Measurements from ENCODE around the gene B4GALNT4. TPM values are rescaled to one million over a fixed set of nuclear protein-coding genes. Genes with fewer than 3 reads are reported as not detected.

The B4GALNT4 gene
- total and polyA plus RNA-seq, 2 of the 13 experiments (the other 11 are each of a cell fraction or from before 2014, with no cell fraction given): 30.5 to 50.1 TPM

- no peak for TF ChIP-seq DDIT3 (CRISPR knock-in tag; IDR thresholded peaks at IDR 0.05)
Observed at GRCh38 chr11:394858-395655, 25.8 kb downstream of the B4GALNT4 start (continued).

DNA sequence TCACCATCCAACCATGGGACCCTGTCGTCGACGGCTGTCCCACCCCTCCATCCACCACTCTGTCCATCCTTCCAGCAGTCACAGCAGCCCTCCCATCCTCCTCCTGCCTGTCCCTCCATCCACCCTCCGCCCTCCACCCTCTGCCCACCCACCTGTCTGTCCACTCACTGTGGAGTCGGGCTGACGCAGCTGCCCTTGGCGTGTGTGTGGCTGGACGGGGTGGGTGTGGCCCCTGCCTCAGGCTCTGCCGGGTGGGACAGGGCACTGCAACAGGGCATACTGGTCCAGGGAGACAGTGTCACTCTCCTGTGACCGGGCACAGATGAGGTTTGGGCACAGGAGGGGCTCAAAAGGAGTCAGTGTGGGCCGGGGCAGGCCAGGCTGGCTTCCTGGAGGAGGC lies 26.6 kb downstream of the B4GALNT4 start:
- CTCF ChIA-PET (ENCODE audit: low intra/inter-chr PET ratio, low total read pairs): interaction anchor here (1.1 to 1.4 kb wide), 2 partner anchors 52 to 55 kb away, joined by 3 to 5 read pairs; no protein-coding TSS in a partner anchor
- 73% methylated on average over 10 of the region's 11 CpGs for WGBS (ENCODE audit: low lambda C conversion rate)
- no peak for ATAC-seq
- no peak for DNase-seq (ENCODE audit: low spot score)
- intact Hi-C loops (cut with micrococcal nuclease; ENCODE audit: unreplicated experiment) (no loop called here), in situ Hi-C loops (cut with HindIII; ENCODE audit: extremely low pct_ligation_motif_present, low pct_unique_long_range_greater_than_20kb) (no loop called here)
- H4K20me1 ChIP-seq (ENCODE audit: insufficient read depth, low read length): no peaks in the 10 kb centered on the region
- H3K4me3 ChIP-seq (replicated peaks in 1 of 3; ENCODE audit: insufficient read depth in 1 of 3, low read depth in 2 of 3, low read length in 3 of 3): peak overlapping the region in 1 of 3 experiments; percentile 68; a peak in 2 of 6 replicates
- peaks cover 0 to 2% of the 10 kb centered on the region in 2 experiments; a peak in 3 of 5 replicates for H3K27me3 ChIP-seq (ENCODE audit: control insufficient read depth in 1 of 2, insufficient read depth in 2 of 2, low read length in 2 of 2)
- no TSS peak for BruUV-seq (replicated peaks)
- no peak overlapping the region for H3K27ac ChIP-seq (ENCODE audit: extremely low read length, insufficient read depth, low read length)
- H3K4me2 ChIP-seq (ENCODE audit: low read depth, low read length): peak overlapping the region; percentile 90
- no peak overlapping the region for H2AFZ ChIP-seq (ENCODE audit: low read length)
- H3K9me3 ChIP-seq (ENCODE audit: low read length): no peaks in the 10 kb centered on the region
- H3K4me1 ChIP-seq (ENCODE audit: insufficient read depth, low read length): peaks cover 64% of the 10 kb centered on the region
- H3K79me2 ChIP-seq (ENCODE audit: insufficient read depth, low read length): peaks cover 8% of the 10 kb centered on the region
- POLR2A ChIA-PET: interaction anchor here (1.4 to 2.0 kb wide), 3 partner anchors 11 to 51 kb away, joined by 4 to 19 read pairs (median 6); no protein-coding TSS in a partner anchor
- TF ChIP-seq SMYD3 (CRISPR knock-in tag; IDR thresholded peaks at IDR 0.05) (no peak), ZNF672 (CRISPR knock-in tag; IDR thresholded peaks at IDR 0.05) (no peak), CENPBD1 (CRISPR knock-in tag; IDR thresholded peaks at IDR 0.05; ENCODE audit: borderline replicate concordance, low read depth) (no peak), HNF1B (CRISPR knock-in tag; IDR thresholded peaks at IDR 0.05) (no peak), SIN3B (IDR thresholded peaks at IDR 0.05; ENCODE audit: low read length) (no peak), AGO2 (optimal IDR thresholded peaks at IDR 0.05; ENCODE audit: low read depth, low read length) (no peak), KMT2B (CRISPR knock-in tag; IDR thresholded peaks at IDR 0.05) (no peak), ZFP82 (CRISPR knock-in tag; IDR thresholded peaks at IDR 0.05; ENCODE audit: borderline replicate concordance) (no peak), SMARCE1 (IDR thresholded peaks at IDR 0.05; ENCODE audit: borderline replicate concordance) (no peak)
- TF ChIP-seq, protein P1, sequence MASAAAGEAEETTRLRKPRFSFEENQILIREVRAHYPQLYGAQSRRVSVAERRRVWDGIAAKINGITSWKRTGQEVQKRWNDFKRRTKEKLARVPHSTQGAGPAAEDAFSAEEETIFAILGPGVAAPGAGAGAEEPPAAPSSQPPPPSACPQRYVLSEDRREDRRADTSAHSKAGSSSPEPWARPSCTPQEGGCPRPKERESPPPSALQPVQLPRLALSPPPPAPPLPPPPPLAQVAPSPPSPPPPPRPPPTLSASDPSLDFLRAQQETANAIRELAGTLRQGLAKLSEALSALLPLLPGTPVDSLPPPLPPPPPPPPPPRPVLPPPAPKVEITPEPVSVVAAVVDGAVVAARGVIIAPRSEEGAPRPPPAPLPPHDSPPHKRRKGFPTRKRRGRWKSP (CRISPR knock-in tag; IDR thresholded peaks at IDR 0.05): no peak
- H3K9ac ChIP-seq (ENCODE audit: insufficient read depth, low read depth, low read length): no peak overlapping the region
- peaks cover 1 to 13% of the 10 kb centered on the region in 2 experiments; a peak in 3 of 5 replicates for H3K36me3 ChIP-seq (replicated peaks in 1 of 2; ENCODE audit: control insufficient read depth in 1 of 2, insufficient read depth in 2 of 2, low read length in 2 of 2)
- FAIRE-seq: no peak
